ENCODE results near the gene REPIN1.

Gene REPIN1

DNA sequence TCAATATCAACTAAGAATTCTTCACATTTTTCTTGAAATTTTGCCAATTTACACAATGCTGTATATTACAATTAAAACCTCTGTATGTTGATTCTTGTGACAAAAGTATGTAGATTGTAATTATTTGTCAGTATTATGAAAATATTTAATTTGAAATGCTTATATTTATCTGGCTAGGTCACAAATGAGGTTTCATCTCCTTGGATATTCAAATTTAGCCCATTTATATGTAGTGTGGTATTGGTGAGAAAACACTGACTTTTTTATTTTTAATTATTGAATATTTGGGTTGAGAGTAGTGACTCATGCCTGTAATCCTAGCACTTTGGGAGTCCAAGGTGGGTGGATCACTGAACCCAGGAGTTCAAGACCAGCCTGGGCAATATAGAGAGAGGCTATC, 24.3 kb upstream of the REPIN1 start:
- no peaks in the 10 kb centered on the region for H3K9me3 ChIP-seq
- intact Hi-C loops (cut with DNase I; ENCODE audit: low total_unique reads): no loop called here
- H3K27me3 ChIP-seq: no peaks in the 10 kb centered on the region
- H3K4me3 ChIP-seq: no peak overlapping the region
- H3K36me3 ChIP-seq: no peaks in the 10 kb centered on the region
- TF ChIP-seq CTCF (IDR thresholded peaks at IDR 0.05): no peak
- H3K27ac ChIP-seq: no peak overlapping the region
- DNase-seq: no peak
- H3K4me1 ChIP-seq: peaks cover 0 to 30% (median 17%) of the 10 kb centered on the region in 4 donors

DNA sequence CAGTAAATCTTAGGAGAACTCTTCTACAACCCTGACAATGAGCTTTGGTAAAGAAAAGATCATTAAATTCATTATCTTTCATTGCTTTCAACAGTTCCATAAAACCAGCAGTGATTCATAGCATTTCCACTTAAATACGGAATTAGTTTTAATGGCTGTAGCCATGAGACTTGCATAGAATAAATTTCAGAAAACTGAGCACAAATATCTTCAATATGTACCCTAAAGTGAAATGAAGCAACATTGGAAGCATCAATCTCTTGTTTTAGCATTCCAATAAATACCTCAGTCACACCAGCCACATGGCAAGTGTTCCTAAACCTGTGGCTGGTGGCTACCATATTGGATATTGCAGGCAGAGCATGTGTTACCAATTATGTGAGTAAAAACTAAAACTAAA, 23.6 kb upstream of the REPIN1 start:
- Histone ChIP-seq H3K27me3 (no peaks in the 10 kb centered on the region), H3K4me3 (no peak overlapping the region), H3K4me1 (peaks cover 0 to 22% (median 11%) of the 10 kb centered on the region in 4 donors), H3K27ac (no peak overlapping the region), H3K36me3 (no peaks in the 10 kb centered on the region), H3K9me3 (no peaks in the 10 kb centered on the region)
- intact Hi-C loops (cut with DNase I; ENCODE audit: low total_unique reads): no loop called here
- no peak for DNase-seq
- TF ChIP-seq CTCF (IDR thresholded peaks at IDR 0.05): no peak

GRCh38 chr7:150346922-150347321, 21.7 kb upstream of the REPIN1 start:
- DNase-seq: no peak
- Histone ChIP-seq H3K4me3 (no peak overlapping the region), H3K9me3 (no peaks in the 10 kb centered on the region), H3K27ac (no peak overlapping the region), H3K36me3 (no peaks in the 10 kb centered on the region), H3K4me1 (peaks cover 0 to 3% (median 1%) of the 10 kb centered on the region in 4 donors), H3K27me3 (no peaks in the 10 kb centered on the region)
- no peak for TF ChIP-seq CTCF (IDR thresholded peaks at IDR 0.05)
- intact Hi-C loops (cut with DNase I; ENCODE audit: low total_unique reads): no loop called here

DNA sequence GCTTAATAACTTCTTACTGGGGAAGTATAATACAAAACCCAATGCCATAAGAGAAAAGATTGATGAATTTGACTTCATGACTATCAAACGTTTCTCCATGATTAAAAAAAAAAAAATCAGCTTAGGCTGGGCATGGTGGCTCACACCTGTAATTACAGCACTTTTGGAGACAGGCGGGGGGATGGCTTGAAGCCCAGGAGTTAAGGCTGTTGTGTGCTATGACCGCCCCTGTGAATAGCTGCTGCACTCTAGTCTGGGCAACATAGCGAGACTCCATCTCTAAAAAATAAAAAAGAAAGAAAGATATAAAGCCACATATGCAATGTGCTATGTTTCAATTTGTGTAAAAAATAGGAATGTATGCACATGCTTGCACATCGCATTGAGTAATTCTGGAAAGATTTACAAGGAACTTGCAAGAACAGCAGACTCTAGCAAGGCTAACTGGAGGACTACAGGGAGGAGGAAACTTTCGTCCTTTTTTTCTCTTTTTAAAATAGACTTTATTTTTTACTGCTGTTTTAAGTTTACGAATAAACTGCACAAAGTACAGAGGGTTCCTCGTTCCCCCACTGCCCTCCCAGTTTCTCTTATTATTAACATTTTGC, 16.9 kb upstream of the REPIN1 start:
- no peak for TF ChIP-seq CTCF (IDR thresholded peaks at IDR 0.05)
- peak in 1 of 2 donors; percentile 7 for DNase-seq
- Histone ChIP-seq H3K27me3 (no peaks in the 10 kb centered on the region), H3K4me3 (no peak overlapping the region), H3K27ac (no peak overlapping the region), H3K36me3 (no peaks in the 10 kb centered on the region), H3K9me3 (no peaks in the 10 kb centered on the region), H3K4me1 (peaks cover 0 to 12% (median 2%) of the 10 kb centered on the region in 4 donors)
- intact Hi-C loops (cut with DNase I; ENCODE audit: low total_unique reads): no loop called here

DNA sequence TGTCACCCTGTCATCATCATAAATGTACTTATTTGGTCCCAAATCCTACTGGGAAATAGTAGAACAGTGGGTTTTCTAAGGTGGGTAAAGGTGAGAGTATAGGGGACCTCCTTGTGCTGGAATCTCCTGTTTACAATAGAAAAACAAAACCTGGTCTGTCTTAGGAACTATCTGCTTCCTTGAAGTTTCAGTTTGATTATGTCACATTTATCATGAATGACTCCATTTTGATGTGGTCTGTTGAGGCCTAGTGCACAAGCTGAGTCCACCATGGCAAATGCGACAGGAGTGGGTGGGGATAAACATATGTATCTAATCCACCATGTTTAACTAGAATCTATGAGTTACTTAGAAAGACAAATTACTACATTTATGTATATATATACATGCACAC, 13.0 kb upstream of the REPIN1 start:
- no peaks in the 10 kb centered on the region for H3K9me3 ChIP-seq
- no peaks in the 10 kb centered on the region for H3K36me3 ChIP-seq
- peaks cover 0 to 12% (median 2%) of the 10 kb centered on the region in 4 donors for H3K4me1 ChIP-seq
- TF ChIP-seq CTCF (IDR thresholded peaks at IDR 0.05): no peak
- DNase-seq: no peak
- H3K27ac ChIP-seq: peak overlapping the region in 1 of 2 donors; percentile 48
- H3K27me3 ChIP-seq: no peaks in the 10 kb centered on the region
- intact Hi-C loops (cut with DNase I; ENCODE audit: low total_unique reads): no loop called here
- no peak overlapping the region for H3K4me3 ChIP-seq
